ENCODE measurements around the gene PTGR1. TPM values are rescaled to one million over a fixed set of nuclear protein-coding genes. Genes with fewer than 3 reads are reported as not detected.
"Not testable (repeated sequence)": the region's sequence is repeated elsewhere in the genome, so short reads cannot be mapped to it uniquely, and the experiment has no call there.

PTGR1 gene
- polyA plus RNA-seq, 1 donor (not counting 4 experiments of a cell fraction or from before 2014, with no cell fraction given): 66.0 TPM

GRCh38 chr9:111561165-111561719 lies 38.2 kb downstream of the PTGR1 start:
- Histone ChIP-seq H3K79me2 (ENCODE audit: control insufficient read depth, insufficient read depth, low read length) (no peaks in the 10 kb centered on the region), H3K9me1 (ENCODE audit: control insufficient read depth, extremely low read depth, insufficient read depth, low read length) (no peaks in the 10 kb centered on the region), H3K4me3 (ENCODE audit: control insufficient read depth in 2 of 3, extremely low read depth in 1 of 3, insufficient read depth in 2 of 3, low read depth in 1 of 3, low read length in 3 of 3) (no peak overlapping the region), H3K27ac (ENCODE audit: control insufficient read depth, insufficient read depth, low read length) (no peak overlapping the region), H3K9ac (ENCODE audit: control insufficient read depth, extremely low read depth, insufficient read depth, low read length) (no peak overlapping the region), H3K4me1 (ENCODE audit: control insufficient read depth, extremely low read depth, insufficient read depth, low read length) (no peaks in the 10 kb centered on the region), H3K27me3 (ENCODE audit: control insufficient read depth, extremely low read depth, insufficient read depth, low read length) (no peaks in the 10 kb centered on the region), H3K9me3 (ENCODE audit: control insufficient read depth, low read depth, low read length) (no peaks in the 10 kb centered on the region), H3K36me3 (ENCODE audit: control insufficient read depth in 2 of 2, extremely low read depth in 1 of 2, insufficient read depth in 2 of 2, low read length in 2 of 2) (peaks cover 4 to 9% of the 10 kb centered on the region in 2 experiments), H2AFZ (ENCODE audit: control insufficient read depth, low read length) (no peak overlapping the region), H4K20me1 (ENCODE audit: control insufficient read depth, extremely low read depth, insufficient read depth, low read length) (no peaks in the 10 kb centered on the region), H3K4me2 (ENCODE audit: control insufficient read depth, extremely low read depth, insufficient read depth, low read depth, low read length) (no peak overlapping the region)
- TF ChIP-seq, protein P1, sequence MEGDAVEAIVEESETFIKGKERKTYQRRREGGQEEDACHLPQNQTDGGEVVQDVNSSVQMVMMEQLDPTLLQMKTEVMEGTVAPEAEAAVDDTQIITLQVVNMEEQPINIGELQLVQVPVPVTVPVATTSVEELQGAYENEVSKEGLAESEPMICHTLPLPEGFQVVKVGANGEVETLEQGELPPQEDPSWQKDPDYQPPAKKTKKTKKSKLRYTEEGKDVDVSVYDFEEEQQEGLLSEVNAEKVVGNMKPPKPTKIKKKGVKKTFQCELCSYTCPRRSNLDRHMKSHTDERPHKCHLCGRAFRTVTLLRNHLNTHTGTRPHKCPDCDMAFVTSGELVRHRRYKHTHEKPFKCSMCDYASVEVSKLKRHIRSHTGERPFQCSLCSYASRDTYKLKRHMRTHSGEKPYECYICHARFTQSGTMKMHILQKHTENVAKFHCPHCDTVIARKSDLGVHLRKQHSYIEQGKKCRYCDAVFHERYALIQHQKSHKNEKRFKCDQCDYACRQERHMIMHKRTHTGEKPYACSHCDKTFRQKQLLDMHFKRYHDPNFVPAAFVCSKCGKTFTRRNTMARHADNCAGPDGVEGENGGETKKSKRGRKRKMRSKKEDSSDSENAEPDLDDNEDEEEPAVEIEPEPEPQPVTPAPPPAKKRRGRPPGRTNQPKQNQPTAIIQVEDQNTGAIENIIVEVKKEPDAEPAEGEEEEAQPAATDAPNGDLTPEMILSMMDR (optimal IDR thresholded peaks at IDR 0.05 in 1 of 3, IDR thresholded peaks at IDR 0.05 in 1 of 3, conservative IDR thresholded peaks at IDR 0.05 in 1 of 3; ENCODE audit: extremely low read depth in 1 of 3, insufficient read depth in 2 of 3, low read length in 3 of 3): no peak
- TF ChIP-seq EZH2 (IDR thresholded peaks at IDR 0.05; ENCODE audit: low read length): no peak
- DNase-seq (ENCODE audit: low read depth, low spot score) (no peak), FAIRE-seq (no peak)
- dilution Hi-C loops (cut with MboI; ENCODE audit: extremely low pct_ligation_motif_present, low sequenced_read_pairs): no loop called here

DNA sequence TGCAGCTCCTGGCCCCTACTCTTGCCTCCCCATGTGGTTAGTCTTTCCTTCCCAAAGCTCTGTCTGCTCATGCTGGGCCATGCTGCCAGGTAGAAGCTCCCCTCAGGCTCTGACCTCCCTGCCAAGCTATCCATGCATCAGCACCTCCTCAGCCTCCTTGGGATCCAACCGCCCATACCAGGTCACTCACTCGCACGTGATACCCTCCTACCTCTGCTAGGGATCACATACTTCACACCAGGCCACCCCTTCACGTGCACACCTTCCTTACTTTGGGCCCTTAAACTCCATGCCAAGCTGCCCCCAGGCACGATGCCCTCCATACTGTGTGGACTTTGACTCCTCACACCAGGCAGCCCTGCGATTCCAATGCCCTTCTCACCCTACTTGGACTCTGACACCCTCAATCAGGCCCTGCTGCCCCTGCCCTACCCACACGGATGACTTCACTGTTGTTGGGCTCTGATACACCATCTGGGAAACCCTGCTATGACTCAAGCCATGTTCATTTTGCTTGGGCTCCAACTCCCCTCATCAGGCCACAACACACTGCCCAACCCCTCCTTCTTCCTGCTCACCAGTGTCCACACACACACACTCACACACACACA lies 40.3 kb downstream of the PTGR1 start:
- FAIRE-seq: peak; percentile 34
- dilution Hi-C loops (cut with MboI; ENCODE audit: extremely low pct_ligation_motif_present, low sequenced_read_pairs): no loop called here
- H3K79me2 ChIP-seq (ENCODE audit: control insufficient read depth, insufficient read depth, low read length): no peaks in the 10 kb centered on the region

DNA sequence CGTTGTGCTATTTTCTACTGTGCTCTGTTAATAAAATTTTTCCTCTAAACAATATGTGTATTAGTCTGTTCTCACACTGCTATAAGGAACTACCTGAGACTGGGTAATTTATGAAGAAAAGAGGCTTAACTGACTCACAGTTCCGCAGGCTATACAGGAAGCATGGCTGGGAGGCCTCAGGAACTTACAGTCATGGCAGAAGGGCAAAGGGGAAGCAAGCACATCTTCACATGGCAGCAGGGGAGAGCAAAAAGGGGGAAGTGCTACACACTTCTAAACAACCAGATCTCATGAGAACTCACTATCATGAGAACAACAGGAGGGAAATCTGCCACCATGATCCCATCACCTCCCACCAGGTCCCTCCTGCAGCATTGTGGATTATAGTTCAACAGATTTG lies 44.0 kb downstream of the PTGR1 start:
- FAIRE-seq; H3K4me2 ChIP-seq (ENCODE audit: control insufficient read depth, extremely low read depth, insufficient read depth, low read depth, low read length); H4K20me1 ChIP-seq (ENCODE audit: control insufficient read depth, extremely low read depth, insufficient read depth, low read length); H3K4me1 ChIP-seq (ENCODE audit: control insufficient read depth, extremely low read depth, insufficient read depth, low read length); DNase-seq (ENCODE audit: low read depth, low spot score); H3K9ac ChIP-seq (ENCODE audit: control insufficient read depth, extremely low read depth, insufficient read depth, low read length); dilution Hi-C loops (cut with MboI; ENCODE audit: extremely low pct_ligation_motif_present, low sequenced_read_pairs); H3K27me3 ChIP-seq (ENCODE audit: control insufficient read depth, extremely low read depth, insufficient read depth, low read length); H2AFZ ChIP-seq (ENCODE audit: control insufficient read depth, low read length); H3K36me3 ChIP-seq (ENCODE audit: control insufficient read depth in 2 of 2, extremely low read depth in 1 of 2, insufficient read depth in 2 of 2, low read length in 2 of 2); H3K79me2 ChIP-seq (ENCODE audit: control insufficient read depth, insufficient read depth, low read length); H3K9me1 ChIP-seq (ENCODE audit: control insufficient read depth, extremely low read depth, insufficient read depth, low read length); H3K27ac ChIP-seq (ENCODE audit: control insufficient read depth, insufficient read depth, low read length); H3K4me3 ChIP-seq (ENCODE audit: control insufficient read depth in 2 of 3, extremely low read depth in 1 of 3, insufficient read depth in 2 of 3, low read depth in 1 of 3, low read length in 3 of 3); H3K9me3 ChIP-seq (ENCODE audit: control insufficient read depth, low read depth, low read length): not testable (repeated sequence)

More for the DNA sequence above, 40.3 kb downstream of the PTGR1 start:
- no peaks in the 10 kb centered on the region for H3K9me3 ChIP-seq (ENCODE audit: control insufficient read depth, low read depth, low read length)
- DNase-seq (ENCODE audit: low read depth, low spot score): no peak
- no peaks in the 10 kb centered on the region for H3K9me1 ChIP-seq (ENCODE audit: control insufficient read depth, extremely low read depth, insufficient read depth, low read length)
- H3K4me3 ChIP-seq (ENCODE audit: control insufficient read depth in 2 of 3, extremely low read depth in 1 of 3, insufficient read depth in 2 of 3, low read depth in 1 of 3, low read length in 3 of 3): no peak overlapping the region
- no peak overlapping the region for H3K9ac ChIP-seq (ENCODE audit: control insufficient read depth, extremely low read depth, insufficient read depth, low read length)
- H4K20me1 ChIP-seq (ENCODE audit: control insufficient read depth, extremely low read depth, insufficient read depth, low read length): no peaks in the 10 kb centered on the region
- peaks cover 2 to 5% of the 10 kb centered on the region in 2 experiments for H3K36me3 ChIP-seq (ENCODE audit: control insufficient read depth in 2 of 2, extremely low read depth in 1 of 2, insufficient read depth in 2 of 2, low read length in 2 of 2)
- no peaks in the 10 kb centered on the region for H3K4me1 ChIP-seq (ENCODE audit: control insufficient read depth, extremely low read depth, insufficient read depth, low read length)
- H3K27me3 ChIP-seq (ENCODE audit: control insufficient read depth, extremely low read depth, insufficient read depth, low read length): no peaks in the 10 kb centered on the region
- no peak overlapping the region for H3K27ac ChIP-seq (ENCODE audit: control insufficient read depth, insufficient read depth, low read length)
- H2AFZ ChIP-seq (ENCODE audit: control insufficient read depth, low read length): no peak overlapping the region
- no peak for TF ChIP-seq EZH2 (IDR thresholded peaks at IDR 0.05; ENCODE audit: low read length)
- TF ChIP-seq, protein P1 (optimal IDR thresholded peaks at IDR 0.05 in 1 of 3, IDR thresholded peaks at IDR 0.05 in 1 of 3, conservative IDR thresholded peaks at IDR 0.05 in 1 of 3; ENCODE audit: extremely low read depth in 1 of 3, insufficient read depth in 2 of 3, low read length in 3 of 3): no peak
- no peak overlapping the region for H3K4me2 ChIP-seq (ENCODE audit: control insufficient read depth, extremely low read depth, insufficient read depth, low read depth, low read length)
